HG03520 (cell line): ENCODE data around the gene MAN1A2.
"Not testable (repeated sequence)": the region's sequence is repeated elsewhere in the genome, so short reads cannot be mapped to it uniquely, and the experiment has no call there.

Experiments
- ATAC-seq: cut with Tn5 transposase; IDR thresholded peaks from one replicate; pipeline ENCODE4 v1.9.1; 2021; ENCODE audit warnings: mild to moderate bottlenecking, moderate library complexity; ENCODE audit not compliant: unreplicated experiment

Gene MAN1A2

GRCh38 chr1:117555806-117556205 lies 188.6 kb downstream of the MAN1A2 start:
- ATAC-seq, result no peak

DNA sequence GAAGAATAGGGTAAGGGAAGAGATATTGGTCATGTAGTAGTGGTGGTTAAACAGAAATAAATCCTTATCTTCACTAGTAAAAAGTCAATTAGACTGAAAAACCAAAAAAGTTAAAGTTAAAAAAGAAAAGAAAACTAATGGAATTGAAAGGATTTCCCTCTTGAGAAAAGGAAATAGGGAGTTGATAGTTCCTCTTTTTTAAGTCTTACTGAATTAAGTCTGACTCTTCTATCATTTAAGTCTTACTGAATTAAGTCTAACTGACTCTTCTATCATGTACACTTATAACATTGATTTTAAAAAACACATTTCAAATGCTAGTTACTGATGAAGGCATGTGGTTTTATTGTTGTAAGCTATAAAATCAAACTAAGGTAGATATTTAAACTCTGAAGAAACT lies 189.1 kb downstream of the MAN1A2 start:
- ATAC-seq, result no peak

GRCh38 chr1:117556976-117557375 lies 189.7 kb downstream of the MAN1A2 start:
- no peak for ATAC-seq

DNA sequence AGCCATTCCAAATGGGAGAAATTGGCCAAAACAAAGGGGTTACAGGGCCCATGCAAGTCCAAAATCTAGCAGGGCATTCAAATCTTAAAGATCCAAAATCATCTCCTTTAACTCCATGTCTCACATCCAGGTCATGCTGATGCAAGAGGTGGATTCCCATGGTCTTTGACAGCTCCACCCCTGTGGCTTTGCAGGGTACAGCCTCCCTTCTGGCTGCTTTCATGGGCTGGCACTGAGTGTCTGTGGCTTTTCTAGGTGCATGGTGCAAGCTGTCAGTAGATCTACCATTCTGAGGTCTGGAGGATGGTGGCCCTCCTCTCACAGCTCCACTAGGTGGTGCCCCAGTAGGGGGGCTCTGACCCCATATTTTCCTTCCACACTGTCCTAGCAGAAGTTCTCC lies 191.2 kb downstream of the MAN1A2 start:
- ATAC-seq, result not testable (repeated sequence)

DNA sequence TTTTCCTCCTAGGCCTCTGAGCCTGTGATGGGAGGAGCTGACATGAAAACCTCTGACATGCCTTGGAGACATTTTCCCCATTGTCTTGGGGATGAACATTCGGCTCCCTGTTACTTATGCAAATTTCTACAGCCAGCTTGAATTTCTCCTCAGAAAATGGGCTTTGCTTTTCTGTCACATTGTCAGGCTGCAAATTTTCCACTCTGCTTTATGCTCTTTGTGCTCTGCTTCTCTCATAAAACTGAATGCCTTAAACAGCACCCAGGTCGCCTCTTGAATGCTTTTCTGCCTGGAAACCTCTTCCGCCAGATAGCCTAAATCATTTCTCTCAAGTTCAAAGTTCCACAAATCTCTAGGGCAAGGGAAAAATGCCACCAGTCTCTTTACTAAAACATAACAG lies 191.9 kb downstream of the MAN1A2 start:
- no peak for ATAC-seq

DNA sequence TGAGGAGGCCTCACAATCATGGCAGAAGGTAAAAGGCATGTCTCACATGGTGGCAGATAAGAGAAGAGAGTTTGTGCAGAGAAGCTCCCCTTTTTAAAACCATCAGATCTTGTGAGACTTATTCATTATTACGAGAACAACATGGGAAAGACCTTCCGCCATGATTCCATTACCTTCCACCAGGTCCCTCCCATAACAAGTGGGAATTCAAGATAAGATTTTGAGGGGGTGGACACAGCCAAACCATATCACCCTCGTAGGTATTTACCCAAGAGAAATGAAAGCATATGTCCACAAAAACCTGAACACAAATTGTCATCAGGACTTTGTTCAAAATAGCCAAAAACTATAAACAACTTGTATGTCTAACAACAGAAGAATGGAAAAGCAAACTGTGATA lies 192.7 kb downstream of the MAN1A2 start:
- ATAC-seq, result no peak

DNA sequence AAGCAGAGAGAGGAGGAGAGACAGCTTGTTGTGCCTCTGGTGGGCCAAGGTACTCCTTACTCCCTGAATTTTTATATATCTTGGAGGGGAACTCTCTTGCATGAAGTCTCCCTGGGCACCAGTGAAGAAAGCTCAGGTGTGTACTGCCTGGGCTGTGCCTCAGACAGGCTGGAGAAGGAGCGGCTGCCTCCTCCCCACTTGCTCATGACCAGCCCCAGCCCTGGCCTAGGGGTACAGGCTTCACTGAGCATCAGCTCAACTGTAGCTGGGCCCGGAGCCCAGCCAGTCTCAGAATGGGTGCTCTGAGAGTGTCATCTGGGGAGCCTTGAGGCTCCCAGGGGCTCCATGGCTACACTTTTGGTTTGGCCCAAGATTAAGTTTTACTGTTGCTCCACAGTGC lies 193.8 kb downstream of the MAN1A2 start:
- ATAC-seq, result no peak

- no peak for ATAC-seq
Observed at GRCh38 chr1:117561551-117561950, 194.3 kb downstream of the MAN1A2 start.

GRCh38 chr1:117562581-117563491 lies 195.6 kb downstream of the MAN1A2 start:
- no peak for ATAC-seq

- no peak for ATAC-seq
Observed at GRCh38 chr1:117563492-117563875, 196.2 kb downstream of the MAN1A2 start.

GRCh38 chr1:117564227-117565075 lies 197.2 kb downstream of the MAN1A2 start:
- no peak for ATAC-seq

DNA sequence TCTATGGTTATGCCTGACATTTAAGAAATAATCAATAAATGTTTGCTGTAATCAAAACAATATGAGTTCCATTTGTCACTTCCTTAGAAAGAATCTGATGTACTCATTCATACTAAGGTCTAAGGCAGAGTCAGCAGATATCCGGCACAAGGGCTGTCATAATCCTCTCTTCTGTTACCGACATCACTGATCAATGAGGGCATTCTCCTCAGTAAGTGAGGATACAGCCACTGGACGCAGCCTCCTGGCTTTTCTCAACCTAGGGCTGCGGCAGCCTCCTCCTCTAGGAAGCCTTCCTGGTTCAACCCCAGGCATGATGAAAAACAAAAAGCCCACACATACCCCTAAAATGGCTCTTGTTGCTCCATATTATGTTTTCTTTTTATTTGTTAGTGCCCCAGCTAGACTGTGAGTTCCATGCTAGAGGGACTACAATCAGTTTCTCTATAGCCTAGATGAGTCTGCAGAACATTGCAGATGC lies 197.9 kb downstream of the MAN1A2 start:
- no peak for ATAC-seq

DNA sequence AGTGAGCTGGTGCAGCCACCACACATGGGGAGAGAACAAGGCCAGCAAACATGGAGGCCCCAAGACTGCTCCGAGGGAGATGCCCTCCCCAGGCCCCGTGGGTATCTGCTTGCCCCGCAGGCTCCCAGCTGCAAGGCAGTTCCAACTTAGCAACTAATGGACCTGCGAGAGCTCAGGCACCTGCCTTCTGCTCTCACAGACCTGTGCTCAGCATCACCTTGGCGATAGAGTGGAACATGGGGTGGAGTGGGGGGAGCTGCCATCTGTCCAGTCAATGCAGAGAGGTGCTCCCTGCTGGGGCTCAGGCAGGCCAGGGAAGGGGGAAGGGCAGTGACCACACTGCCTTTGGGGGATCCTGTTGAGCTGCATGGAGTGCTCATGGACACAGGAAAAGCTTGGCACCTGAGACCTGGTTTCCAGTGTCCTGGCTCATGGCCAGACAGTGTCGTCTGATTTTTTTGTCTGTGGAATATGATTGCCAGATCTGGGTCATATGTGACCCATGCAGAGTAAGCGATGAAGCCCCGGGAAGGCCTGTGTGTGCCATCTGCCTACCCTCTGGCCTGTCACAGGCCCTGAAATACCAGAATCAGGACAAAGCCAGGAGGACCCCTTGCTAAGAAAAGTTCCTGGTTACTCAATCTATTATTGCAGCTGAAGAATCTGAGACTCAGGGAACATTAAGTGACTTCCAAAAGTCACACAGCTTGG lies 198.7 kb downstream of the MAN1A2 start:
- no peak for ATAC-seq

GRCh38 chr1:117566556-117566955 lies 199.3 kb downstream of the MAN1A2 start:
- no peak for ATAC-seq

- ATAC-seq, result no peak
Observed at GRCh38 chr1:117567435-117567834, 200.2 kb downstream of the MAN1A2 start.

GRCh38 chr1:117567976-117568375 lies 200.7 kb downstream of the MAN1A2 start:
- ATAC-seq, result no peak

GRCh38 chr1:117568999-117569398 lies 201.8 kb downstream of the MAN1A2 start:
- ATAC-seq, result no peak

- no peak for ATAC-seq
Observed at GRCh38 chr1:117569856-117570255, 202.6 kb downstream of the MAN1A2 start.

- ATAC-seq, result no peak
Observed at GRCh38 chr1:117570988-117571409, 203.8 kb downstream of the MAN1A2 start.

DNA sequence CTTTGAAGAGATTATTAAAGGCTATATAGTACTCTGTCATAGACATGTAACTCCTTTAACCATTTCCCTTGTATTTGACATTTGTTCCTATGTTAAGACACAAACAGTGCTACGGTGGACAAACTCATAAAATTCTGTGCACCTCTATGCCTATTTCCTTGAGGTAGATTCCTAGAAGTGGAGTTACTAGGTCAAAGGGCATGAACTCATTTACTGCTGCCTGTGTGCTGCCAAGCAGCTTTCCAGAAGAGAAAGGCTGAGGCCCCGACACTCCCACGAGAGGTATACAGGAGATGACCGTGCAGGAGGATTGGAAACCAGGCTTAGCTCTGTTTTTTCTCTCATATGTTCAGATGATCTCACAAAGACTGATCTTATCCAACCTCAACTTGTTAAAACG lies 204.2 kb downstream of the MAN1A2 start:
- no peak for ATAC-seq

GRCh38 chr1:117572546-117572945 lies 205.3 kb downstream of the MAN1A2 start:
- ATAC-seq, result no peak
